IMR-90 (cell line): ENCODE data around the gene ARVCF. TPM values are rescaled to one million over a fixed set of nuclear protein-coding genes. Genes with fewer than 3 reads are reported as not detected.

ENCODE experiments used
- ATAC-seq: fragments of 200-7000 bp; cut with Tn5 transposase; 2 replicates; pipeline ENCODE4 v1.9.1; 2020; ENCODE audit warnings: low read depth, mild to moderate bottlenecking, moderate library complexity
- BruUV-seq: library from RNA; stranded (reverse); fragments of 400-500 nt; replicated peaks from 2 replicates; lab custom pipeline; 2021; lab: Mats Ljungman, UMichigan
- CTCF ChIA-PET: fragments of 300-600 bp; formaldehyde crosslinking; extraction: SDS; loops from one replicate; lab custom pipeline; 2021; ENCODE audit warnings: antibody characterized with exemption; lab: Yijun Ruan, JAX
- POLR2A ChIA-PET: fragments of 300-600 bp; sonication (Branson Sonifier 250); formaldehyde crosslinking; loops from one replicate; lab custom pipeline; 2022; ENCODE audit warnings: antibody characterized with exemption; ENCODE audit not compliant: unreplicated experiment; lab: Charles Lee
- DNase-seq: peaks from one replicate; pipeline ENCODE4 v3.0.0; 2013
- H2AFZ ChIP-seq: replicated peaks from 2 replicates; pipeline ENCODE3; 2013; ENCODE audit warnings: low read length, mild to moderate bottlenecking; ENCODE audit not compliant: poor library complexity
- H2AK5ac ChIP-seq: 2 replicates; pipeline ENCODE4 v1.6.1; 2013; ENCODE audit warnings: low read depth, low read length, inconsistent platforms
- H2AK9ac ChIP-seq: replicated peaks from 2 replicates; pipeline ENCODE3; 2013; ENCODE audit warnings: mild to moderate bottlenecking, low read depth, low read length, moderate library complexity; ENCODE audit not compliant: poor library complexity
- H2BK120ac ChIP-seq: 2 replicates; pipeline ENCODE4 v1.6.1; 2013; ENCODE audit warnings: low read depth, low read length, inconsistent platforms
- H2BK15ac ChIP-seq: 3 replicates; pipeline ENCODE4 v1.6.1; 2013; ENCODE audit warnings: low read depth, low read length, inconsistent platforms
- H2BK20ac ChIP-seq: 2 replicates; pipeline ENCODE4 v1.6.1; 2013; ENCODE audit warnings: low read depth, mild to moderate bottlenecking, inconsistent platforms, low read length, moderate library complexity
- H2BK5ac ChIP-seq: 2 replicates; pipeline ENCODE4 v1.6.1; 2013; ENCODE audit warnings: mild to moderate bottlenecking, low read depth, low read length, inconsistent platforms; ENCODE audit not compliant: poor library complexity, severe bottlenecking
- H3K14ac ChIP-seq: replicated peaks from 2 replicates; pipeline ENCODE4 v1.6.1; 2013; ENCODE audit warnings: low read depth, low read length, inconsistent platforms
- H3K18ac ChIP-seq: 2 replicates; pipeline ENCODE4 v1.6.1; 2013; ENCODE audit warnings: low read depth, low read length, control low read depth
- H3K23ac ChIP-seq: 2 replicates; pipeline ENCODE4 v1.6.1; 2013; ENCODE audit warnings: low read depth, low read length, inconsistent platforms
- H3K27ac ChIP-seq: 2 replicates; pipeline ENCODE4 v1.5.1; 2013; ENCODE audit warnings: mild to moderate bottlenecking, control low read depth, low read length; ENCODE audit not compliant: insufficient read depth
- H3K27me3 ChIP-seq: 2 replicates; pipeline ENCODE4 v1.6.1; 2013; ENCODE audit warnings: low read length; ENCODE audit not compliant: control insufficient read depth, insufficient read depth
- H3K36me3 ChIP-seq: 2 replicates; pipeline ENCODE4 v1.6.1; 2013; ENCODE audit warnings: low read length, mixed read lengths; ENCODE audit not compliant: control insufficient read depth, insufficient read depth
- H3K4ac ChIP-seq: 2 replicates; pipeline ENCODE4 v1.6.1; 2013; ENCODE audit warnings: low read depth, low read length, inconsistent platforms
- H3K4me1 ChIP-seq: 2 replicates; pipeline ENCODE4 v1.6.1; 2013; ENCODE audit warnings: low read length, mixed read lengths; ENCODE audit not compliant: control insufficient read depth, insufficient read depth
- H3K4me2 ChIP-seq: 2 replicates; pipeline ENCODE4 v1.6.1; 2013; ENCODE audit warnings: low read depth, mild to moderate bottlenecking, control low read depth, low read length, moderate library complexity
- H3K4me3 ChIP-seq: 2 replicates; pipeline ENCODE4 v1.5.1; 2013; ENCODE audit warnings: low read depth, mild to moderate bottlenecking, control low read depth, low read length, moderate library complexity; ENCODE audit not compliant: insufficient read depth
- H3K56ac ChIP-seq: 2 replicates; pipeline ENCODE4 v1.6.1; 2013; ENCODE audit warnings: low read length, inconsistent platforms; ENCODE audit not compliant: insufficient read depth; ENCODE audit errors: extremely low read depth
- H3K79me1 ChIP-seq, 2 experiments: 2 replicates each; pipeline ENCODE4 v1.6.1; 2013; ENCODE audit warnings: low read length in 2 of 2, inconsistent platforms in 1 of 2, low read depth in 1 of 2
- H3K9ac ChIP-seq: 2 replicates; pipeline ENCODE4 v1.6.1; 2013; ENCODE audit warnings: low read depth, low read length, control low read depth
- H3K9me1 ChIP-seq: 2 replicates; pipeline ENCODE4 v1.6.1; 2013; ENCODE audit warnings: low read length, inconsistent platforms; ENCODE audit not compliant: insufficient read depth
- H3K9me3 ChIP-seq: 2 replicates; pipeline ENCODE4 v1.6.1; 2013; ENCODE audit warnings: low read length; ENCODE audit not compliant: control insufficient read depth, insufficient read depth
- H4K20me1 ChIP-seq: 2 replicates; pipeline ENCODE4 v1.6.1; 2013; ENCODE audit warnings: low read length, inconsistent platforms; ENCODE audit not compliant: insufficient read depth
- H4K5ac ChIP-seq: 2 replicates; pipeline ENCODE4 v1.6.1; 2013; ENCODE audit warnings: mild to moderate bottlenecking, low read depth, low read length, control low read depth
- H4K8ac ChIP-seq, 2 experiments: 2 replicates each; pipeline ENCODE4 v1.6.1; 2013; ENCODE audit warnings: low read depth in 2 of 2, low read length in 2 of 2, control low read depth in 1 of 2, inconsistent platforms in 1 of 2
- H4K91ac ChIP-seq: 2 replicates; pipeline ENCODE4 v1.6.1; 2013; ENCODE audit warnings: low read depth, low read length, inconsistent platforms; ENCODE audit not compliant: insufficient read depth
- CHD1 ChIP-seq: IDR thresholded peaks from 2 replicates; pipeline ENCODE4 v1.6.1; 2012; ENCODE audit warnings: low read depth, low read length, improper control_type of control experiment
- FOS ChIP-seq: fragments of 150-350 bp; IDR thresholded peaks from 2 replicates; pipeline ENCODE4 v1.6.1; 2016; ENCODE audit warnings: low read depth, low read length
- POLR2A ChIP-seq: IDR thresholded peaks from 2 replicates; pipeline ENCODE4 v1.6.1; 2012; ENCODE audit warnings: mild to moderate bottlenecking, low read depth, low read length
- RAD21 ChIP-seq: IDR thresholded peaks from 2 replicates; pipeline ENCODE4 v1.6.1; 2012; ENCODE audit warnings: low read length, improper control_type of control experiment
- WGBS, 2 experiments: methylation state at CpG; one replicate each; pipeline versions ENCODE4 v1.1.5 to v1.1.7; 2013; ENCODE audit warnings: missing lambda C conversion rate in 2 of 2; ENCODE audit not compliant: insufficient read length in 1 of 2; ENCODE audit errors: extremely low coverage in 2 of 2; 5-methylcytosine and 5-hydroxymethylcytosine counted together
- dilution Hi-C: fragments of 300-500 bp; cut with HindIII; formaldehyde crosslinking; loops from one replicate; pipeline ENCODE4 v1.14.3; 2018; ENCODE audit warnings: low sequenced_read_pairs; ENCODE audit not compliant: unreplicated experiment
- in situ Hi-C: fragments of 300-500 bp; cut with MboI; formaldehyde crosslinking; loops from 3 replicates; pipeline ENCODE4 v1.14.3; 2019; ENCODE audit warnings: low sequenced_read_pairs, inconsistent platforms, mixed read lengths
- intact Hi-C: fragments of 100-400 bp; cut with micrococcal nuclease; formaldehyde crosslinking; loops from 2 replicates; pipeline ENCODE4 v1.10.0; 2022
- polyA plus RNA-seq, 3 experiments: library from polyadenylated mRNA; depleted of rRNA; stranded (reverse); fragments of >200 nt; gene quantifications; 2 replicates each; pipeline ENCODE4 v1.2.3, GENCODE V29; 2012; ENCODE audit warnings: low replicate concordance in 1 of 3
- total RNA-seq: library from RNA; depleted of rRNA; stranded (reverse); fragments of >200 nt; gene quantifications from 2 replicates; pipeline ENCODE4 v1.2.3, GENCODE V29; 2012
- TF ChIP-seq, protein P1 (sequence below): fragments of 150-350 bp; IDR thresholded peaks from 2 replicates; pipeline ENCODE4 v1.6.1; 2016; ENCODE audit warnings: low read depth, mild to moderate bottlenecking, low read length, moderate library complexity, borderline replicate concordance

Gene ARVCF
- total and polyA plus RNA-seq, 2 of the 4 experiments (the other 2 are of a cell fraction) = 8.6 to 14.1 TPM

GRCh38 chr22:20046730-20047129 is 30.1 kb upstream of the ARVCF start:
- Histone ChIP-seq H2BK15ac (no peak overlapping the region), H3K56ac (no peak overlapping the region), H2BK5ac (no peak overlapping the region), H3K23ac (no peak overlapping the region), H3K9me3 (no peaks in the 10 kb centered on the region; the same call in 1 of the 2 replicates), H3K18ac (no peak overlapping the region), H4K91ac (no peak overlapping the region), H3K27ac (no peak overlapping the region), H3K9me1 (no peaks in the 10 kb centered on the region), H2BK20ac (no peak overlapping the region), H2AFZ (no peak overlapping the region), H3K4me2 (no peak overlapping the region), H4K20me1 (no peaks in the 10 kb centered on the region; the same call in 1 of the 2 replicates), H3K14ac (no peak overlapping the region), H2AK9ac (no peak overlapping the region), H3K4ac (no peak overlapping the region), H3K4me3 (no peak overlapping the region), H3K9ac (no peak overlapping the region), H4K8ac (no peak overlapping the region), H3K4me1 (no peaks in the 10 kb centered on the region), H3K79me1 (peaks cover 0 to 10% of the 10 kb centered on the region in 2 experiments; a peak in 1 of 4 replicates), H4K5ac (no peak overlapping the region), H2BK120ac (no peak overlapping the region), H3K36me3 (peaks cover 25% of the 10 kb centered on the region), H3K27me3 (no peaks in the 10 kb centered on the region), H2AK5ac (no peak overlapping the region)
- no TSS peak for BruUV-seq
- POLR2A ChIA-PET = no interaction called here
- TF ChIP-seq RAD21 (no peak), CHD1 (no peak), POLR2A (no peak), FOS (no peak)
- TF ChIP-seq, protein P1, sequence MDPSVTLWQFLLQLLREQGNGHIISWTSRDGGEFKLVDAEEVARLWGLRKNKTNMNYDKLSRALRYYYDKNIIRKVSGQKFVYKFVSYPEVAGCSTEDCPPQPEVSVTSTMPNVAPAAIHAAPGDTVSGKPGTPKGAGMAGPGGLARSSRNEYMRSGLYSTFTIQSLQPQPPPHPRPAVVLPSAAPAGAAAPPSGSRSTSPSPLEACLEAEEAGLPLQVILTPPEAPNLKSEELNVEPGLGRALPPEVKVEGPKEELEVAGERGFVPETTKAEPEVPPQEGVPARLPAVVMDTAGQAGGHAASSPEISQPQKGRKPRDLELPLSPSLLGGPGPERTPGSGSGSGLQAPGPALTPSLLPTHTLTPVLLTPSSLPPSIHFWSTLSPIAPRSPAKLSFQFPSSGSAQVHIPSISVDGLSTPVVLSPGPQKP = no peak
- dilution Hi-C loops (no loop called here), in situ Hi-C loops (no loop called here), intact Hi-C loops (no loop called here)
- ATAC-seq = no peak
- no peak for DNase-seq
- CTCF ChIA-PET = no interaction called here
- no CpG with 5 or more reads among the region's 4 CpGs for WGBS, 2 experiments
